GM19023 (cell line): Measurements from ENCODE around the gene BRD3OS.

Source experiments
- ATAC-seq: cut with Tn5 transposase; IDR thresholded peaks from one replicate; pipeline ENCODE4 v1.9.1; 2021; ENCODE audit warnings: mild to moderate bottlenecking, moderate library complexity; ENCODE audit not compliant: unreplicated experiment

BRD3OS gene

GRCh38 chr9:134003237-134003636 is 22.0 kb upstream of the BRD3OS start:
- no peak for ATAC-seq

GRCh38 chr9:134004131-134004873 is 21.0 kb upstream of the BRD3OS start:
- no peak for ATAC-seq

- no peak for ATAC-seq
Measured at GRCh38 chr9:134004881-134005280, 20.4 kb upstream of the BRD3OS start.

GRCh38 chr9:134005381-134005780 is 19.9 kb upstream of the BRD3OS start:
- no peak for ATAC-seq

- no peak for ATAC-seq
Measured at GRCh38 chr9:134007150-134007549, 18.1 kb upstream of the BRD3OS start.

GRCh38 chr9:134007571-134007970 is 17.7 kb upstream of the BRD3OS start:
- ATAC-seq: no peak

- no peak for ATAC-seq
Measured at GRCh38 chr9:134010310-134011173, 14.7 kb upstream of the BRD3OS start.

GRCh38 chr9:134011401-134011800 is 13.9 kb upstream of the BRD3OS start:
- no peak for ATAC-seq

- no peak for ATAC-seq
Measured at GRCh38 chr9:134014946-134015345, 10.3 kb upstream of the BRD3OS start.

GRCh38 chr9:134024214-134024792 is 978 bp upstream of the BRD3OS start:
- no peak for ATAC-seq

- ATAC-seq: peak; percentile 42
Measured at GRCh38 chr9:134025606-134026541, 593 bp downstream of the BRD3OS start.

GRCh38 chr9:134026581-134026980 is 1.3 kb downstream of the BRD3OS start:
- no peak for ATAC-seq

- no peak for ATAC-seq
Measured at GRCh38 chr9:134026981-134027380, 1.7 kb downstream of the BRD3OS start.

GRCh38 chr9:134027561-134027960 is 2.3 kb downstream of the BRD3OS start:
- no peak for ATAC-seq

GRCh38 chr9:134028076-134028475 is 2.8 kb downstream of the BRD3OS start:
- ATAC-seq: no peak

- ATAC-seq: no peak
Measured at GRCh38 chr9:134028575-134029247, 3.4 kb downstream of the BRD3OS start.

- no peak for ATAC-seq
Measured at GRCh38 chr9:134029248-134030226, 4.3 kb downstream of the BRD3OS start.

GRCh38 chr9:134030821-134031470 is 5.7 kb downstream of the BRD3OS start:
- ATAC-seq: no peak
